Parathyroid adenoma (tissue), 2 donors: ENCODE data around the gene TMEM242.

Source experiments
- H2AFZ ChIP-seq: fragments of 300-600 bp; sonication (generic); one replicate; pipeline ENCODE4 v1.7.0; 2017; ENCODE audit warnings: antibody characterized with exemption, mild to moderate bottlenecking
- H3K27ac ChIP-seq: fragments of 300-600 bp; sonication (generic); one replicate; pipeline ENCODE4 v1.7.0; 2017
- H3K27me3 ChIP-seq: fragments of 300-600 bp; sonication (generic); one replicate; pipeline ENCODE4 v1.7.0; 2017; ENCODE audit warnings: low read length; ENCODE audit not compliant: control insufficient read depth, insufficient read depth
- H3K36me3 ChIP-seq: fragments of 300-600 bp; sonication (generic); one replicate; pipeline ENCODE4 v1.7.0; 2017; ENCODE audit warnings: low read length; ENCODE audit not compliant: control insufficient read depth, insufficient read depth
- H3K4me1 ChIP-seq: fragments of 300-600 bp; sonication (generic); one replicate; pipeline ENCODE4 v1.7.0; 2017; ENCODE audit warnings: control low read depth
- H3K4me2 ChIP-seq: fragments of 300-600 bp; sonication (generic); one replicate; pipeline ENCODE4 v1.7.0; 2017; ENCODE audit warnings: low read length
- H3K4me3 ChIP-seq: fragments of 300-600 bp; sonication (generic); one replicate; pipeline ENCODE4 v1.7.0; 2017; ENCODE audit warnings: low read depth, low read length
- H3K79me2 ChIP-seq: fragments of 300-600 bp; sonication (generic); one replicate; pipeline ENCODE4 v1.7.0; 2017; ENCODE audit warnings: control low read depth
- H3K9ac ChIP-seq: fragments of 300-600 bp; sonication (generic); one replicate; pipeline ENCODE4 v1.7.0; 2017; ENCODE audit warnings: mild to moderate bottlenecking
- H3K9me3 ChIP-seq: fragments of 300-600 bp; sonication (generic); one replicate; pipeline ENCODE4 v1.7.0; 2017; ENCODE audit warnings: low read length; ENCODE audit not compliant: control insufficient read depth
- CTCF ChIP-seq: fragments of 300-600 bp; sonication (generic); IDR thresholded peaks from one replicate; pipeline ENCODE4 v1.7.0; 2017; ENCODE audit warnings: antibody characterized with exemption, mild to moderate bottlenecking
- donor health status: primary hyperparathyroidism.

TMEM242 gene

GRCh38 chr6:157302736-157303135, 20.6 kb downstream of the TMEM242 start:
- Histone ChIP-seq H3K27me3 (no peaks in the 10 kb centered on the region), H3K4me3 (no peak overlapping the region), H3K9me3 (no peaks in the 10 kb centered on the region), H3K79me2 (peaks cover 7% of the 10 kb centered on the region), H3K27ac (no peak overlapping the region), H3K4me1 (no peaks in the 10 kb centered on the region), H2AFZ (no peak overlapping the region), H3K4me2 (no peak overlapping the region), H3K36me3 (no peaks in the 10 kb centered on the region), H3K9ac (no peak overlapping the region)
- no peak for TF ChIP-seq CTCF

- no peak overlapping the region for H3K27ac ChIP-seq
- no peak for TF ChIP-seq CTCF
- H3K4me3 ChIP-seq, result no peak overlapping the region
- H3K9ac ChIP-seq, result no peak overlapping the region
- no peaks in the 10 kb centered on the region for H3K9me3 ChIP-seq
- no peaks in the 10 kb centered on the region for H3K4me1 ChIP-seq
- no peaks in the 10 kb centered on the region for H3K36me3 ChIP-seq
- no peaks in the 10 kb centered on the region for H3K27me3 ChIP-seq
- peaks cover 7% of the 10 kb centered on the region for H3K79me2 ChIP-seq
- H2AFZ ChIP-seq, result no peak overlapping the region
- H3K4me2 ChIP-seq, result no peak overlapping the region
Measured at GRCh38 chr6:157300436-157300835, 22.9 kb downstream of the TMEM242 start.

- Histone ChIP-seq H3K9ac (no peak overlapping the region), H3K27me3 (no peaks in the 10 kb centered on the region), H2AFZ (no peak overlapping the region), H3K27ac (no peak overlapping the region), H3K4me3 (no peak overlapping the region), H3K79me2 (peaks cover 7% of the 10 kb centered on the region), H3K4me1 (no peaks in the 10 kb centered on the region), H3K4me2 (no peak overlapping the region), H3K36me3 (no peaks in the 10 kb centered on the region), H3K9me3 (no peaks in the 10 kb centered on the region)
- TF ChIP-seq CTCF, result no peak
Measured at GRCh38 chr6:157300006-157300405, 23.3 kb downstream of the TMEM242 start.

GRCh38 chr6:157298216-157298724, 25.0 kb downstream of the TMEM242 start:
- Histone ChIP-seq H2AFZ (no peak overlapping the region), H3K4me2 (no peak overlapping the region), H3K79me2 (peaks cover 7% of the 10 kb centered on the region), H3K27ac (no peak overlapping the region), H3K36me3 (no peaks in the 10 kb centered on the region), H3K9ac (no peak overlapping the region), H3K4me1 (no peaks in the 10 kb centered on the region), H3K27me3 (no peaks in the 10 kb centered on the region), H3K9me3 (no peaks in the 10 kb centered on the region), H3K4me3 (no peak overlapping the region)
- no peak for TF ChIP-seq CTCF

- H3K36me3 ChIP-seq, result no peaks in the 10 kb centered on the region
- no peak overlapping the region for H3K4me3 ChIP-seq
- no peak overlapping the region for H2AFZ ChIP-seq
- TF ChIP-seq CTCF, result no peak
- H3K79me2 ChIP-seq, result peaks cover 7% of the 10 kb centered on the region
- H3K4me2 ChIP-seq, result no peak overlapping the region
- no peaks in the 10 kb centered on the region for H3K9me3 ChIP-seq
- no peak overlapping the region for H3K27ac ChIP-seq
- H3K27me3 ChIP-seq, result no peaks in the 10 kb centered on the region
- no peak overlapping the region for H3K9ac ChIP-seq
- no peaks in the 10 kb centered on the region for H3K4me1 ChIP-seq
Measured at GRCh38 chr6:157294654-157295053, 28.7 kb downstream of the TMEM242 start.
